H1 (cell line): ENCODE measurements around the gene HOXA10. TPM values are rescaled to one million over a fixed set of nuclear protein-coding genes. Genes with fewer than 3 reads are reported as not detected.

Experiments used
- HDAC2 ChIP-seq, 2 experiments: fragments of 300-600 bp in 1 of 2; sonication (generic) in 1 of 2; IDR thresholded peaks; 2 replicates each; pipeline ENCODE4 v1.6.1; 2011 to 2012; ENCODE audit warnings: low read depth in 2 of 2, low read length in 2 of 2, mild to moderate bottlenecking in 2 of 2, moderate library complexity in 2 of 2, borderline replicate concordance in 1 of 2, inconsistent platforms in 1 of 2
- polyA plus RNA-seq, 7 experiments: library from polyadenylated mRNA; depleted of rRNA in 3 of 7; stranded (reverse) in 5 of 7; unstranded in 2 of 7; fragments of >200 nt in 5 of 7; fragments of 200-250 nt in 2 of 7; gene quantifications; 1 replicate in 5 of 7; 2 replicates in 1 of 7; 4 replicates in 1 of 7; pipeline versions ENCODE4 v1.2.1 to v1.2.3, GENCODE V29; 2011 to 2013; ENCODE audit warnings: missing spikeins in 2 of 7, mixed read lengths in 2 of 7
- total RNA-seq: library from RNA; stranded (reverse); fragmentation: NEBNext Ultra II Directional; extraction: Animal tissue kit (Norgen Biotek cat#: 25700); gene quantifications from 2 replicates; pipeline ENCODE4 v1.2.1, GENCODE V29; 2021

Gene HOXA10
- total and polyA plus RNA-seq, 2 of the 8 experiments (the other 6 are each of a cell fraction or from before 2014, with no cell fraction given), result not detected

GRCh38 chr7:27196287-27196767 is 22.2 kb upstream of the HOXA10 start (continued):
- no peak for TF ChIP-seq HDAC2 (IDR thresholded peaks at IDR 0.05; ENCODE audit: borderline replicate concordance in 1 of 2, low read depth in 2 of 2, low read length in 2 of 2)
